Measurements from ENCODE around the gene NANOS3. TPM values are rescaled to one million over a fixed set of nuclear protein-coding genes. Genes with fewer than 3 reads are reported as not detected.

NANOS3 gene
- total and polyA plus RNA-seq, 2 of the 13 experiments (the other 11 are each of a cell fraction or from before 2014, with no cell fraction given): 0.21 TPM; not detected in 1

- TF ChIP-seq THRA (CRISPR knock-in tag; IDR thresholded peaks at IDR 0.05; ENCODE audit: borderline replicate concordance): peak; percentile 32; the same call in 1 of the 2 replicates
- no peak for TF ChIP-seq RNF2 (conservative IDR thresholded peaks at IDR 0.05; ENCODE audit: low read depth)
- TF ChIP-seq GATAD1 (CRISPR knock-in tag; IDR thresholded peaks at IDR 0.05): no peak
- peak; percentile 47; the same call in 1 of the 2 replicates for TF ChIP-seq MYPOP (CRISPR knock-in tag; IDR thresholded peaks at IDR 0.05)
- TF ChIP-seq POLR2G (IDR thresholded peaks at IDR 0.05; ENCODE audit: low read depth, low read length): peak; percentile 76
- no peak for TF ChIP-seq CREB3 (CRISPR knock-in tag; IDR thresholded peaks at IDR 0.05)
- TF ChIP-seq TEAD3 (CRISPR knock-in tag; optimal IDR thresholded peaks at IDR 0.05; ENCODE audit: borderline replicate concordance): no peak
- TF ChIP-seq ZNF275 (CRISPR knock-in tag; IDR thresholded peaks at IDR 0.05; ENCODE audit: borderline replicate concordance): no peak; the same call in 1 of the 2 replicates
- TF ChIP-seq SIX1 (CRISPR knock-in tag; IDR thresholded peaks at IDR 0.05; ENCODE audit: borderline replicate concordance): peak; percentile 30; the same call in 1 of the 2 replicates
- no peak for TF ChIP-seq HMGA1 (CRISPR knock-in tag; conservative IDR thresholded peaks at IDR 0.05)
- TF ChIP-seq MBNL3 (CRISPR knock-in tag; conservative IDR thresholded peaks at IDR 0.05): no peak
- no peak for TF ChIP-seq ZBTB3 (CRISPR knock-in tag; IDR thresholded peaks at IDR 0.05; ENCODE audit: borderline replicate concordance, low read depth)
- no peak for TF ChIP-seq ZBTB33 (CRISPR knock-in tag; IDR thresholded peaks at IDR 0.05)
- TF ChIP-seq BCL6 (CRISPR knock-in tag; IDR thresholded peaks at IDR 0.05): peak; percentile 34; the same call in 1 of the 2 replicates
- no peak for TF ChIP-seq NFATC3 (CRISPR knock-in tag; IDR thresholded peaks at IDR 0.05)
- no peak for TF ChIP-seq LBX2 (CRISPR knock-in tag; IDR thresholded peaks at IDR 0.05; ENCODE audit: borderline replicate concordance)
- TF ChIP-seq DMTF1 (CRISPR knock-in tag; IDR thresholded peaks at IDR 0.05): no peak
- no peak for TF ChIP-seq ZNF30 (CRISPR knock-in tag; IDR thresholded peaks at IDR 0.05)
These were observed 29.3 kb upstream of the NANOS3 start (continued) for GRCh38 chr19:13847407-13848339.

All from HepG2 (cell line).